Right lobe of liver (tissue), 4 donors: ENCODE data around the gene STEAP4.

Experiments used
- CTCF ChIP-seq, 4 donors: fragments of 200-600 bp in 3 of 4; fragments of 450-650 bp in 1 of 4; IDR thresholded peaks; one replicate each; pipeline versions ENCODE4 v1.5.1 to v1.8.0; 2016 to 2022; ENCODE audit warnings: antibody characterized with exemption in 4 of 4, mild to moderate bottlenecking in 2 of 4
- POLR2A ChIP-seq: fragments of 450-650 bp; IDR thresholded peaks from one replicate; pipeline ENCODE4 v1.6.1; 2017; ENCODE audit warnings: antibody characterized with exemption, mild to moderate bottlenecking
- donor health status: DM: no; HTN: no; CAD: no.
- donor health status: DM: no; HTN: no; CAD: no.
- donor health status: DM: no; HTN: yes; CAD: no.

GRCh38 chr7:88299126-88299525, 7.6 kb downstream of the STEAP4 start:
- TF ChIP-seq CTCF (IDR thresholded peaks at IDR 0.05) (no peak), POLR2A (no peak)
